ENCODE results near the gene ADAM23. TPM values are rescaled to one million over a fixed set of nuclear protein-coding genes. Genes with fewer than 3 reads are reported as not detected.

Gene ADAM23
- total RNA-seq, 1 donor from 2014 or later: 0.86 TPM

- Mint-ChIP-seq H3K27me3 (no peaks in the 10 kb centered on the region), H3K4me1 (no peaks in the 10 kb centered on the region), H3K4me3 (no peak overlapping the region), H3K27ac (no peak overlapping the region), H3K36me3 (ENCODE audit: low read depth) (no peaks in the 10 kb centered on the region), H3K9me3 (peaks cover 2% of the 10 kb centered on the region)
- ChIA-PET POLR2A (no interaction called here), CTCF (interaction anchor here (1.8 kb wide), 1 partner anchor 9 kb away, joined by 3 read pairs; no protein-coding TSS in a partner anchor)
- ATAC-seq (ENCODE audit: low read depth): no peak
- DNase-seq: no peak
- intact Hi-C loops (cut with micrococcal nuclease): no loop called here
- TF ChIP-seq, protein P1, sequence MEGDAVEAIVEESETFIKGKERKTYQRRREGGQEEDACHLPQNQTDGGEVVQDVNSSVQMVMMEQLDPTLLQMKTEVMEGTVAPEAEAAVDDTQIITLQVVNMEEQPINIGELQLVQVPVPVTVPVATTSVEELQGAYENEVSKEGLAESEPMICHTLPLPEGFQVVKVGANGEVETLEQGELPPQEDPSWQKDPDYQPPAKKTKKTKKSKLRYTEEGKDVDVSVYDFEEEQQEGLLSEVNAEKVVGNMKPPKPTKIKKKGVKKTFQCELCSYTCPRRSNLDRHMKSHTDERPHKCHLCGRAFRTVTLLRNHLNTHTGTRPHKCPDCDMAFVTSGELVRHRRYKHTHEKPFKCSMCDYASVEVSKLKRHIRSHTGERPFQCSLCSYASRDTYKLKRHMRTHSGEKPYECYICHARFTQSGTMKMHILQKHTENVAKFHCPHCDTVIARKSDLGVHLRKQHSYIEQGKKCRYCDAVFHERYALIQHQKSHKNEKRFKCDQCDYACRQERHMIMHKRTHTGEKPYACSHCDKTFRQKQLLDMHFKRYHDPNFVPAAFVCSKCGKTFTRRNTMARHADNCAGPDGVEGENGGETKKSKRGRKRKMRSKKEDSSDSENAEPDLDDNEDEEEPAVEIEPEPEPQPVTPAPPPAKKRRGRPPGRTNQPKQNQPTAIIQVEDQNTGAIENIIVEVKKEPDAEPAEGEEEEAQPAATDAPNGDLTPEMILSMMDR (IDR thresholded peaks at IDR 0.05): no peak
Observed at GRCh38 chr2:206423147-206423546, 20.2 kb upstream of the ADAM23 start.

GRCh38 chr2:206424134-206424533 is 19.2 kb upstream of the ADAM23 start:
- H3K36me3 Mint-ChIP-seq (ENCODE audit: low read depth): no peaks in the 10 kb centered on the region
- TF ChIP-seq, protein P1 (IDR thresholded peaks at IDR 0.05): no peak
- H3K27me3 Mint-ChIP-seq: peaks cover 4% of the 10 kb centered on the region
- DNase-seq: no peak
- H3K27ac Mint-ChIP-seq: no peak overlapping the region
- ChIA-PET CTCF (interaction anchor here (1.8 kb wide), 1 partner anchor 8 kb away, joined by 3 read pairs; no protein-coding TSS in a partner anchor), POLR2A (no interaction called here)
- no peak overlapping the region for H3K4me3 Mint-ChIP-seq
- no peak for ATAC-seq (ENCODE audit: low read depth)
- intact Hi-C loops (cut with micrococcal nuclease): no loop called here
- H3K4me1 Mint-ChIP-seq: no peaks in the 10 kb centered on the region
- no peaks in the 10 kb centered on the region for H3K9me3 Mint-ChIP-seq

GRCh38 chr2:206428783-206429182 is 14.5 kb upstream of the ADAM23 start:
- Mint-ChIP-seq H3K9me3 (no peaks in the 10 kb centered on the region), H3K36me3 (ENCODE audit: low read depth) (no peaks in the 10 kb centered on the region), H3K4me3 (no peak overlapping the region), H3K27me3 (peaks cover 4% of the 10 kb centered on the region), H3K4me1 (no peaks in the 10 kb centered on the region), H3K27ac (no peak overlapping the region)
- ATAC-seq (ENCODE audit: low read depth) (no peak), DNase-seq (no peak)
- ChIA-PET POLR2A (no interaction called here), CTCF (no interaction called here)
- TF ChIP-seq, protein P1 (IDR thresholded peaks at IDR 0.05): no peak
- intact Hi-C loops (cut with micrococcal nuclease): no loop called here

- CTCF ChIA-PET: no interaction called here
- Mint-ChIP-seq H3K9me3 (no peaks in the 10 kb centered on the region), H3K27me3 (peaks cover 10% of the 10 kb centered on the region), H3K27ac (no peak overlapping the region), H3K4me1 (no peaks in the 10 kb centered on the region), H3K4me3 (no peak overlapping the region), H3K36me3 (ENCODE audit: low read depth) (no peaks in the 10 kb centered on the region)
- ATAC-seq (ENCODE audit: low read depth) (no peak), DNase-seq (no peak)
- intact Hi-C loops (cut with micrococcal nuclease): no loop called here
- TF ChIP-seq, protein P1 (IDR thresholded peaks at IDR 0.05): no peak
- POLR2A ChIA-PET: no interaction called here
Observed at GRCh38 chr2:206430452-206430851, 12.9 kb upstream of the ADAM23 start.

DNA sequence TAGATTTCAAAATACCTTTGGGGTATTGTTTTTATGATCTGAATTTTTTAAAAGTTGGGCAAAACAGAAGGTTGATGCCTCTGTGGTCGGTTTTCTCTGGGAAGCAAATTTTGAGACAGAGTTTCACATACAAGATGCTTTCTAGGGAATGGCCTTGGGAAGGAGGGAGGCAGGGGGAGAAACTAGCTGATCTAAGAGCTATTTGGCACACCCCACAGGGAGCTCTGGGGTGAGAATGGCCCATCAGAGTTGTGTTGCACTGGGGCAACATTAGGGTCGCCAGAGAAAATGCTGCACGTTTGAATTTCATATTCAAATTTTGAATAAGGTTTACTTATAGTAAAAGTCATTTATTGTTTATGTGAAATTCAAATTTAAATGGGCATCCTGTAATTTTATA is 11.9 kb upstream of the ADAM23 start:
- ATAC-seq (ENCODE audit: low read depth) (no peak), DNase-seq (no peak)
- Mint-ChIP-seq H3K4me1 (no peaks in the 10 kb centered on the region), H3K36me3 (ENCODE audit: low read depth) (no peaks in the 10 kb centered on the region), H3K27ac (no peak overlapping the region), H3K27me3 (peaks cover 13% of the 10 kb centered on the region), H3K9me3 (no peaks in the 10 kb centered on the region), H3K4me3 (no peak overlapping the region)
- POLR2A ChIA-PET: no interaction called here
- CTCF ChIA-PET: interaction anchor here (0.6 kb wide), 1 partner anchor 1335 kb away, joined by 5 read pairs; no protein-coding TSS in a partner anchor
- intact Hi-C loops (cut with micrococcal nuclease): no loop called here
- TF ChIP-seq, protein P1 (IDR thresholded peaks at IDR 0.05): no peak
